ENCODE data around the gene SFMBT2.

Gene SFMBT2

GRCh38 chr10:7405637-7406036 lies 5.2 kb downstream of the SFMBT2 start:
- H3K4ac ChIP-seq (ENCODE audit: low read depth, low read length), result no peak overlapping the region
- no peaks in the 10 kb centered on the region for H3K27me3 ChIP-seq (ENCODE audit: insufficient read depth, low read length)
- H4K12ac ChIP-seq (ENCODE audit: low read depth, low read length), result no peak overlapping the region
- H3K14ac ChIP-seq (ENCODE audit: low read length), result no peak overlapping the region
- H3K18ac ChIP-seq (ENCODE audit: low read length), result no peak overlapping the region
- no peak overlapping the region for H2AFZ ChIP-seq (ENCODE audit: insufficient read depth, low read length, poor library complexity)
- no peak overlapping the region for H3K23ac ChIP-seq (ENCODE audit: low read length)
- no peak overlapping the region for H3K4me3 ChIP-seq (ENCODE audit: low read depth, low read length)
- no peaks in the 10 kb centered on the region for H3K9me3 ChIP-seq (ENCODE audit: insufficient read depth, low read depth, low read length)
- no peak overlapping the region for H3K27ac ChIP-seq (ENCODE audit: low read depth, low read length)
- H3K4me2 ChIP-seq (ENCODE audit: low read length), result no peak overlapping the region
- peaks cover 8% of the 10 kb centered on the region for H3K79me1 ChIP-seq (ENCODE audit: low read length)
- no peak for DNase-seq
- H3K79me2 ChIP-seq (ENCODE audit: control insufficient read depth, insufficient read depth, low read length, poor library complexity), result peaks cover 8% of the 10 kb centered on the region
- H3K36me3 ChIP-seq (ENCODE audit: control insufficient read depth in 1 of 2, insufficient read depth in 2 of 2, low read length in 2 of 2), result no peaks in the 10 kb centered on the region
- H4K91ac ChIP-seq (ENCODE audit: low read depth, low read length), result no peak overlapping the region
- no peak overlapping the region for H2BK120ac ChIP-seq (ENCODE audit: insufficient read depth, low read length, poor library complexity)
- H4K8ac ChIP-seq (ENCODE audit: low read depth, low read length), result no peak overlapping the region
- H3K4me1 ChIP-seq (ENCODE audit: control insufficient read depth in 1 of 2, insufficient read depth in 2 of 2, low read length in 2 of 2), result peaks cover 14 to 19% of the 10 kb centered on the region in 2 experiments
- H2BK12ac ChIP-seq (ENCODE audit: low read length), result no peak overlapping the region
- H2BK5ac ChIP-seq (ENCODE audit: low read depth, low read length, poor library complexity), result no peak overlapping the region
- H2AK5ac ChIP-seq (ENCODE audit: low read length), result no peak overlapping the region
- no CpG with 5 or more reads among the region's 4 CpGs for WGBS (ENCODE audit: extremely low coverage, insufficient coverage, insufficient read length)
- H3K9ac ChIP-seq (ENCODE audit: low read length), result no peak overlapping the region

- no peak overlapping the region for H2BK120ac ChIP-seq (ENCODE audit: insufficient read depth, low read length, poor library complexity)
- no peak overlapping the region for H3K9ac ChIP-seq (ENCODE audit: low read length)
- no peak overlapping the region for H2BK12ac ChIP-seq (ENCODE audit: low read length)
- no peak overlapping the region for H2BK5ac ChIP-seq (ENCODE audit: low read depth, low read length, poor library complexity)
- no peak overlapping the region for H4K12ac ChIP-seq (ENCODE audit: low read depth, low read length)
- no peak overlapping the region for H3K4me3 ChIP-seq (ENCODE audit: low read depth, low read length)
- H3K23ac ChIP-seq (ENCODE audit: low read length), result no peak overlapping the region
- no peak overlapping the region for H2AFZ ChIP-seq (ENCODE audit: insufficient read depth, low read length, poor library complexity)
- no peak overlapping the region for H4K91ac ChIP-seq (ENCODE audit: low read depth, low read length)
- no peak for DNase-seq
- no peak overlapping the region for H2AK5ac ChIP-seq (ENCODE audit: low read length)
- no CpG with 5 or more reads among the region's 1 CpG for WGBS (ENCODE audit: extremely low coverage, insufficient coverage, insufficient read length)
- peaks cover 11 to 16% of the 10 kb centered on the region in 2 experiments for H3K4me1 ChIP-seq (ENCODE audit: control insufficient read depth in 1 of 2, insufficient read depth in 2 of 2, low read length in 2 of 2)
- peaks cover 8% of the 10 kb centered on the region for H3K79me1 ChIP-seq (ENCODE audit: low read length)
- no peak overlapping the region for H3K14ac ChIP-seq (ENCODE audit: low read length)
- no peak overlapping the region for H3K27ac ChIP-seq (ENCODE audit: low read depth, low read length)
- no peak overlapping the region for H3K4ac ChIP-seq (ENCODE audit: low read depth, low read length)
- H4K8ac ChIP-seq (ENCODE audit: low read depth, low read length), result no peak overlapping the region
- H3K4me2 ChIP-seq (ENCODE audit: low read length), result no peak overlapping the region
- H3K18ac ChIP-seq (ENCODE audit: low read length), result no peak overlapping the region
- H3K36me3 ChIP-seq (ENCODE audit: control insufficient read depth in 1 of 2, insufficient read depth in 2 of 2, low read length in 2 of 2), result no peaks in the 10 kb centered on the region
- peaks cover 6% of the 10 kb centered on the region for H3K79me2 ChIP-seq (ENCODE audit: control insufficient read depth, insufficient read depth, low read length, poor library complexity)
- H3K27me3 ChIP-seq (ENCODE audit: insufficient read depth, low read length), result no peaks in the 10 kb centered on the region
- no peaks in the 10 kb centered on the region for H3K9me3 ChIP-seq (ENCODE audit: insufficient read depth, low read depth, low read length)
These were observed 7.2 kb downstream of the SFMBT2 start for GRCh38 chr10:7403620-7404019.

GRCh38 chr10:7401782-7402181 lies 9.1 kb downstream of the SFMBT2 start:
- Histone ChIP-seq H4K91ac (ENCODE audit: low read depth, low read length) (no peak overlapping the region), H3K9me3 (ENCODE audit: insufficient read depth, low read depth, low read length) (no peaks in the 10 kb centered on the region), H2BK5ac (ENCODE audit: low read depth, low read length, poor library complexity) (no peak overlapping the region), H3K23ac (ENCODE audit: low read length) (peak overlapping the region; percentile 93), H4K12ac (ENCODE audit: low read depth, low read length) (no peak overlapping the region), H4K8ac (ENCODE audit: low read depth, low read length) (no peak overlapping the region), H3K27ac (ENCODE audit: low read depth, low read length) (no peak overlapping the region), H3K18ac (ENCODE audit: low read length) (no peak overlapping the region), H3K14ac (ENCODE audit: low read length) (no peak overlapping the region), H3K79me1 (ENCODE audit: low read length) (no peaks in the 10 kb centered on the region), H3K4me3 (ENCODE audit: low read depth, low read length) (no peak overlapping the region), H2AFZ (ENCODE audit: insufficient read depth, low read length, poor library complexity) (no peak overlapping the region), H3K4ac (ENCODE audit: low read depth, low read length) (no peak overlapping the region), H3K36me3 (ENCODE audit: control insufficient read depth in 1 of 2, insufficient read depth in 2 of 2, low read length in 2 of 2) (no peaks in the 10 kb centered on the region), H3K4me2 (ENCODE audit: low read length) (no peak overlapping the region), H3K27me3 (ENCODE audit: insufficient read depth, low read length) (no peaks in the 10 kb centered on the region), H2BK12ac (ENCODE audit: low read length) (no peak overlapping the region), H3K9ac (ENCODE audit: low read length) (no peak overlapping the region), H2BK120ac (ENCODE audit: insufficient read depth, low read length, poor library complexity) (no peak overlapping the region), H3K79me2 (ENCODE audit: control insufficient read depth, insufficient read depth, low read length, poor library complexity) (no peaks in the 10 kb centered on the region), H3K4me1 (ENCODE audit: control insufficient read depth in 1 of 2, insufficient read depth in 2 of 2, low read length in 2 of 2) (peaks cover 0 to 4% of the 10 kb centered on the region in 2 experiments), H2AK5ac (ENCODE audit: low read length) (no peak overlapping the region)
- no CpG with 5 or more reads among the region's 8 CpGs for WGBS (ENCODE audit: extremely low coverage, insufficient coverage, insufficient read length)
- DNase-seq, result no peak

- no peak overlapping the region for H2BK12ac ChIP-seq (ENCODE audit: low read length)
- H2AFZ ChIP-seq (ENCODE audit: insufficient read depth, low read length, poor library complexity), result no peak overlapping the region
- H2BK5ac ChIP-seq (ENCODE audit: low read depth, low read length, poor library complexity), result no peak overlapping the region
- H3K4me1 ChIP-seq (ENCODE audit: control insufficient read depth in 1 of 2, insufficient read depth in 2 of 2, low read length in 2 of 2), result peaks cover 0 to 2% of the 10 kb centered on the region in 2 experiments
- H3K4me2 ChIP-seq (ENCODE audit: low read length), result no peak overlapping the region
- no peak overlapping the region for H3K4me3 ChIP-seq (ENCODE audit: low read depth, low read length)
- no peak overlapping the region for H3K9ac ChIP-seq (ENCODE audit: low read length)
- H4K8ac ChIP-seq (ENCODE audit: low read depth, low read length), result no peak overlapping the region
- no peak overlapping the region for H4K91ac ChIP-seq (ENCODE audit: low read depth, low read length)
- H3K79me1 ChIP-seq (ENCODE audit: low read length), result no peaks in the 10 kb centered on the region
- no peak overlapping the region for H3K14ac ChIP-seq (ENCODE audit: low read length)
- H3K27ac ChIP-seq (ENCODE audit: low read depth, low read length), result no peak overlapping the region
- H2BK120ac ChIP-seq (ENCODE audit: insufficient read depth, low read length, poor library complexity), result no peak overlapping the region
- H3K9me3 ChIP-seq (ENCODE audit: insufficient read depth, low read depth, low read length), result no peaks in the 10 kb centered on the region
- H3K23ac ChIP-seq (ENCODE audit: low read length), result no peak overlapping the region
- no CpG with 5 or more reads among the region's 6 CpGs for WGBS (ENCODE audit: extremely low coverage, insufficient coverage, insufficient read length)
- no peak overlapping the region for H2AK5ac ChIP-seq (ENCODE audit: low read length)
- DNase-seq, result no peak
- no peaks in the 10 kb centered on the region for H3K79me2 ChIP-seq (ENCODE audit: control insufficient read depth, insufficient read depth, low read length, poor library complexity)
- H3K27me3 ChIP-seq (ENCODE audit: insufficient read depth, low read length), result no peaks in the 10 kb centered on the region
- H3K18ac ChIP-seq (ENCODE audit: low read length), result no peak overlapping the region
- no peak overlapping the region for H4K12ac ChIP-seq (ENCODE audit: low read depth, low read length)
- no peaks in the 10 kb centered on the region for H3K36me3 ChIP-seq (ENCODE audit: control insufficient read depth in 1 of 2, insufficient read depth in 2 of 2, low read length in 2 of 2)
- no peak overlapping the region for H3K4ac ChIP-seq (ENCODE audit: low read depth, low read length)
These were observed 9.7 kb downstream of the SFMBT2 start for GRCh38 chr10:7401156-7401555.

All from trophoblast cell (in vitro differentiated cells and primary cell).